Suppressor macrophage treated with lipopolysaccharide for 4 hours (primary cell): ENCODE results near the gene AP3D1.
"Not testable (repeated sequence)": the region's sequence is repeated elsewhere in the genome, so short reads cannot be mapped to it uniquely, and the experiment has no call there.

Source experiments
- DNase-seq: peaks from one replicate; pipeline ENCODE4 v3.0.0-alpha.2; 2020

AP3D1 gene

GRCh38 chr19:2149980-2150793 lies 1.2 kb downstream of the AP3D1 start:
- DNase-seq, result peak; percentile 57

GRCh38 chr19:2148482-2149135 lies 2.8 kb downstream of the AP3D1 start:
- DNase-seq, result no peak

GRCh38 chr19:2145831-2146241 lies 5.5 kb downstream of the AP3D1 start:
- DNase-seq, result no peak

- DNase-seq, result no peak
Observed at GRCh38 chr19:2144190-2144589, 7.2 kb downstream of the AP3D1 start.

GRCh38 chr19:2142173-2142829 lies 9.1 kb downstream of the AP3D1 start:
- no peak for DNase-seq

- DNase-seq, result no peak
Observed at GRCh38 chr19:2140138-2140569, 11.2 kb downstream of the AP3D1 start.

GRCh38 chr19:2139385-2140137 lies 11.8 kb downstream of the AP3D1 start:
- DNase-seq, result no peak

GRCh38 chr19:2138061-2138728 lies 13.2 kb downstream of the AP3D1 start:
- no peak for DNase-seq

GRCh38 chr19:2136796-2137195 lies 14.6 kb downstream of the AP3D1 start:
- no peak for DNase-seq

GRCh38 chr19:2135474-2136402 lies 15.6 kb downstream of the AP3D1 start:
- DNase-seq, result no peak

- no peak for DNase-seq
Observed at GRCh38 chr19:2132731-2133490, 18.5 kb downstream of the AP3D1 start.

- no peak for DNase-seq
Observed at GRCh38 chr19:2132191-2132590, 19.2 kb downstream of the AP3D1 start.

GRCh38 chr19:2131012-2131975 lies 20.1 kb downstream of the AP3D1 start:
- not testable (repeated sequence) for DNase-seq

GRCh38 chr19:2129892-2130770 lies 21.2 kb downstream of the AP3D1 start:
- no peak for DNase-seq

GRCh38 chr19:2129486-2129885 lies 21.9 kb downstream of the AP3D1 start:
- no peak for DNase-seq

- no peak for DNase-seq
Observed at GRCh38 chr19:2129022-2129421, 22.3 kb downstream of the AP3D1 start.

- DNase-seq, result not testable (repeated sequence)
Observed at GRCh38 chr19:2128252-2128651, 23.1 kb downstream of the AP3D1 start.

- no peak for DNase-seq
Observed at GRCh38 chr19:2127758-2128157, 23.6 kb downstream of the AP3D1 start.
